Ishikawa (cell line): ENCODE results near the gene AGTR1.

Source experiments
- EGR1 ChIP-seq: IDR thresholded peaks from 2 replicates; pipeline ENCODE4 v1.6.1; 2012
- EP300 ChIP-seq: IDR thresholded peaks from 2 replicates; pipeline ENCODE4 v1.6.1; 2012; ENCODE audit warnings: borderline replicate concordance
- REST ChIP-seq: IDR thresholded peaks from 2 replicates; pipeline ENCODE4 v1.6.1; 2012; ENCODE audit warnings: low read depth, mild to moderate bottlenecking
- YY1 ChIP-seq: IDR thresholded peaks from 2 replicates; pipeline ENCODE4 v1.6.1; 2012; ENCODE audit warnings: low read depth
- TF ChIP-seq, protein P1 (sequence below): IDR thresholded peaks from 2 replicates; pipeline ENCODE4 v1.6.1; 2012

GRCh38 chr3:148759430-148759829, 61.7 kb downstream of the AGTR1 start:
- TF ChIP-seq EP300, result no peak
- no peak for TF ChIP-seq REST
- no peak for TF ChIP-seq EGR1
- TF ChIP-seq, protein P1, sequence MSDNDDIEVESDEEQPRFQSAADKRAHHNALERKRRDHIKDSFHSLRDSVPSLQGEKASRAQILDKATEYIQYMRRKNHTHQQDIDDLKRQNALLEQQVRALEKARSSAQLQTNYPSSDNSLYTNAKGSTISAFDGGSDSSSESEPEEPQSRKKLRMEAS, result no peak
- TF ChIP-seq YY1, result no peak
